Right lobe of liver (tissue), 4 donors: ENCODE results near the gene PPM1H.
"Not testable (repeated sequence)": the region's sequence is repeated elsewhere in the genome, so short reads cannot be mapped to it uniquely, and the experiment has no call there.

Source experiments
- POLR2A ChIP-seq: fragments of 450-650 bp; IDR thresholded peaks from one replicate; pipeline ENCODE4 v1.6.1; 2017; ENCODE audit warnings: antibody characterized with exemption, mild to moderate bottlenecking
- TF ChIP-seq, protein P1 (sequence below), 4 donors: fragments of 200-600 bp in 3 of 4; fragments of 450-650 bp in 1 of 4; IDR thresholded peaks; one replicate each; pipeline versions ENCODE4 v1.5.1 to v1.8.0; 2016 to 2022; ENCODE audit warnings: antibody characterized with exemption in 4 of 4, mild to moderate bottlenecking in 2 of 4
- donor health status: DM: no; HTN: no; CAD: no.
- donor health status: DM: no; HTN: no; CAD: no.
- donor health status: DM: no; HTN: yes; CAD: no.

DNA sequence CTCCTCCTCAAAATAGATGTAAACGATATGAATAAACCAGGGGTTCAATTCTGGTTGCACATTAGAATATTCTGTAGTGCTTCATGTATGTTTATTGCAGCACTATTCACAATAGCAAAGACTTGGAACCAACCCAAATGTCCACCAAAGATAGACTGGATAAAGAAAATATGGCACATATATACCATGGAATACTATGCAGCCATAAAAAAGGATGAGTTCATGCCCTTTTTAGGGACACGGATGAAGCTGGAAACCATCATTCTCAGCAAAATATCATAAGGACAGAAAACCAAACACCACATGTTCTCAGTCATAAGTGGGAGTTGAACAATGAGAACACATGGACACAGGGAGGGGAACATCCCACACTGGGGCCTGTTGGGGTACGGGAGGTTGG lies 55.7 kb downstream of the PPM1H start:
- TF ChIP-seq POLR2A: not testable (repeated sequence)
- TF ChIP-seq, protein P1, sequence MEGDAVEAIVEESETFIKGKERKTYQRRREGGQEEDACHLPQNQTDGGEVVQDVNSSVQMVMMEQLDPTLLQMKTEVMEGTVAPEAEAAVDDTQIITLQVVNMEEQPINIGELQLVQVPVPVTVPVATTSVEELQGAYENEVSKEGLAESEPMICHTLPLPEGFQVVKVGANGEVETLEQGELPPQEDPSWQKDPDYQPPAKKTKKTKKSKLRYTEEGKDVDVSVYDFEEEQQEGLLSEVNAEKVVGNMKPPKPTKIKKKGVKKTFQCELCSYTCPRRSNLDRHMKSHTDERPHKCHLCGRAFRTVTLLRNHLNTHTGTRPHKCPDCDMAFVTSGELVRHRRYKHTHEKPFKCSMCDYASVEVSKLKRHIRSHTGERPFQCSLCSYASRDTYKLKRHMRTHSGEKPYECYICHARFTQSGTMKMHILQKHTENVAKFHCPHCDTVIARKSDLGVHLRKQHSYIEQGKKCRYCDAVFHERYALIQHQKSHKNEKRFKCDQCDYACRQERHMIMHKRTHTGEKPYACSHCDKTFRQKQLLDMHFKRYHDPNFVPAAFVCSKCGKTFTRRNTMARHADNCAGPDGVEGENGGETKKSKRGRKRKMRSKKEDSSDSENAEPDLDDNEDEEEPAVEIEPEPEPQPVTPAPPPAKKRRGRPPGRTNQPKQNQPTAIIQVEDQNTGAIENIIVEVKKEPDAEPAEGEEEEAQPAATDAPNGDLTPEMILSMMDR (IDR thresholded peaks at IDR 0.05): not testable (repeated sequence)
